Natural killer cell (primary cell): ENCODE results near the gene SLCO4A1. TPM values are rescaled to one million over a fixed set of nuclear protein-coding genes. Genes with fewer than 3 reads are reported as not detected.

ENCODE experiments used
- ATAC-seq, 3 donors: fragments of 150-1000 bp in 2 of 3; fragments of 200-7000 bp in 1 of 3; cut with Tn5 transposase; 1 replicate in 1 of 3; 2 replicates in 2 of 3; pipeline ENCODE4 v1.10.0; 2021; ENCODE audit warnings: mild to moderate bottlenecking in 2 of 3, moderate library complexity in 2 of 3
- DNase-seq, 2 donors: peaks; one replicate each; pipeline versions ENCODE4 v3.0.0 to v3.0.0-alpha.2; 2013 to 2021; ENCODE audit warnings: mixed read lengths in 1 of 2
- H3K27ac ChIP-seq: one replicate; pipeline ENCODE4 v1.5.1; 2013; ENCODE audit warnings: mild to moderate bottlenecking, low read length
- H3K27me3 ChIP-seq: one replicate; pipeline ENCODE4 v1.6.1; 2013; ENCODE audit warnings: low read length; ENCODE audit not compliant: control insufficient read depth, insufficient read depth
- H3K36me3 ChIP-seq: one replicate; pipeline ENCODE4 v1.6.1; 2013; ENCODE audit warnings: low read length; ENCODE audit not compliant: control insufficient read depth, insufficient read depth
- H3K4me1 ChIP-seq: one replicate; pipeline ENCODE4 v1.6.1; 2013; ENCODE audit warnings: low read length; ENCODE audit not compliant: control insufficient read depth, insufficient read depth
- H3K4me3 ChIP-seq: one replicate; pipeline ENCODE4 v1.5.1; 2013; ENCODE audit warnings: low read length
- H3K9me3 ChIP-seq: one replicate; pipeline ENCODE4 v1.6.1; 2013; ENCODE audit warnings: low read length; ENCODE audit not compliant: control insufficient read depth, insufficient read depth
- H3K27ac Mint-ChIP-seq, 2 donors: one replicate each; pipeline ENCODE4 v1.8.0; 2022; ENCODE audit warnings: mild to moderate bottlenecking in 2 of 2, mixed read lengths in 2 of 2, moderate library complexity in 1 of 2
- H3K27me3 Mint-ChIP-seq, 2 donors: one replicate each; pipeline ENCODE4 v1.8.0; 2022; ENCODE audit warnings: low read depth in 2 of 2, mixed read lengths in 2 of 2
- H3K36me3 Mint-ChIP-seq: one replicate; pipeline ENCODE4 v1.8.0; 2022; ENCODE audit warnings: mixed read lengths
- H3K4me1 Mint-ChIP-seq, 2 donors: one replicate each; pipeline ENCODE4 v1.8.0; 2022; ENCODE audit warnings: mixed read lengths in 2 of 2
- H3K4me3 Mint-ChIP-seq: one replicate; pipeline ENCODE4 v1.8.0; 2022; ENCODE audit warnings: mild to moderate bottlenecking, moderate library complexity, mixed read lengths
- H3K9me3 Mint-ChIP-seq, 2 donors: one replicate each; pipeline ENCODE4 v1.8.0; 2022; ENCODE audit warnings: mixed read lengths in 2 of 2
- CTCF ChIP-seq: fragments of 200-600 bp; IDR thresholded peaks from one replicate; pipeline ENCODE4 v1.8.0; 2022; ENCODE audit warnings: antibody characterized with exemption
- WGBS: methylation state at CpG from one replicate; pipeline ENCODE4 v1.1.7; 2013; ENCODE audit warnings: missing lambda C conversion rate; ENCODE audit not compliant: insufficient coverage; 5-methylcytosine and 5-hydroxymethylcytosine counted together
- intact Hi-C: fragments of 100-400 bp; cut with micrococcal nuclease; formaldehyde crosslinking; loops from one replicate; pipeline ENCODE4 v1.14.2; 2022
- total RNA-seq, 4 donors: library from RNA; stranded (reverse); fragments of 120-200 nt in 1 of 4; gene quantifications; one replicate each; pipeline versions ENCODE4 v1.2.3 to v1.2.4, GENCODE V29; 2013 to 2022

The SLCO4A1 gene
- total RNA-seq, 3 donors from 2014 or later (not counting 1 experiment from before 2014, with no cell fraction given) = 0.59 to 1.4 (median 1.1) TPM

- H3K4me1 ChIP-seq = peaks cover 68% of the 10 kb centered on the region
- no peak for TF ChIP-seq CTCF
- no peak for DNase-seq
- H3K4me3 Mint-ChIP-seq = peak overlapping the region; percentile 25
- H3K27ac Mint-ChIP-seq = peak overlapping the region; percentile 44 to 53
- H3K4me3 ChIP-seq = no peak overlapping the region
- H3K9me3 Mint-ChIP-seq = no peaks in the 10 kb centered on the region
- no peaks in the 10 kb centered on the region for H3K36me3 ChIP-seq
- WGBS = 88% methylated on average over 5 of the region's 6 CpGs
- no peaks in the 10 kb centered on the region for H3K27me3 Mint-ChIP-seq
- no peak overlapping the region for H3K27ac ChIP-seq
- H3K27me3 ChIP-seq = peaks cover 8% of the 10 kb centered on the region
- no peaks in the 10 kb centered on the region for H3K9me3 ChIP-seq
- no peak for ATAC-seq
- H3K36me3 Mint-ChIP-seq = no peaks in the 10 kb centered on the region
- H3K4me1 Mint-ChIP-seq = peaks cover 32 to 46% of the 10 kb centered on the region in 2 donors
- intact Hi-C loops = no loop called here
Observed at GRCh38 chr20:62601172-62601571, 41.1 kb upstream of the SLCO4A1 start.

GRCh38 chr20:62601714-62602113 lies 40.6 kb upstream of the SLCO4A1 start:
- Mint-ChIP-seq H3K9me3 (no peaks in the 10 kb centered on the region), H3K4me3 (no peak overlapping the region), H3K27me3 (no peaks in the 10 kb centered on the region), H3K36me3 (no peaks in the 10 kb centered on the region), H3K27ac (peak overlapping the region; percentile 88 to 96), H3K4me1 (peaks cover 35 to 50% of the 10 kb centered on the region in 2 donors)
- intact Hi-C loops = no loop called here
- Histone ChIP-seq H3K27ac (no peak overlapping the region), H3K9me3 (no peaks in the 10 kb centered on the region), H3K36me3 (no peaks in the 10 kb centered on the region), H3K4me3 (no peak overlapping the region), H3K4me1 (peaks cover 68% of the 10 kb centered on the region), H3K27me3 (peaks cover 3% of the 10 kb centered on the region)
- 67% methylated on average over 3 of the region's 3 CpGs for WGBS
- no peak for ATAC-seq
- DNase-seq = no peak
- no peak for TF ChIP-seq CTCF

GRCh38 chr20:62602550-62602949 lies 39.8 kb upstream of the SLCO4A1 start:
- H3K4me3 ChIP-seq = no peak overlapping the region
- no peaks in the 10 kb centered on the region for H3K9me3 ChIP-seq
- H3K27ac Mint-ChIP-seq = peak overlapping the region; percentile 88 to 96
- H3K9me3 Mint-ChIP-seq = no peaks in the 10 kb centered on the region
- 2% methylated on average over 8 of the region's 10 CpGs for WGBS
- peak overlapping the region; percentile 70 for H3K27ac ChIP-seq
- TF ChIP-seq CTCF = no peak
- peaks cover 35 to 54% of the 10 kb centered on the region in 2 donors for H3K4me1 Mint-ChIP-seq
- peak; percentile 31 to 47 (median 40) for ATAC-seq
- H3K27me3 Mint-ChIP-seq = no peaks in the 10 kb centered on the region
- H3K27me3 ChIP-seq = no peaks in the 10 kb centered on the region
- intact Hi-C loops = no loop called here
- peak overlapping the region; percentile 84 for H3K4me3 Mint-ChIP-seq
- H3K4me1 ChIP-seq = peaks cover 71% of the 10 kb centered on the region
- no peaks in the 10 kb centered on the region for H3K36me3 Mint-ChIP-seq
- peak in 1 of 2 donors; percentile 62 for DNase-seq
- H3K36me3 ChIP-seq = no peaks in the 10 kb centered on the region
